Caco-2 (cell line): ENCODE results near the gene DSN1. TPM values are rescaled to one million over a fixed set of nuclear protein-coding genes. Genes with fewer than 3 reads are reported as not detected.

ENCODE experiments used
- BruUV-seq: library from RNA; stranded (reverse); fragments of 400-500 nt; replicated peaks from 2 replicates; lab custom pipeline; 2021; lab: Mats Ljungman, UMichigan
- CTCF ChIA-PET: fragments of 300-600 bp; sonication (Branson Sonifier 250); formaldehyde crosslinking; loops from one replicate; lab custom pipeline; 2022; ENCODE audit warnings: antibody characterized with exemption; lab: Charles Lee
- POLR2A ChIA-PET: fragments of 300-600 bp; sonication (Branson Sonifier 250); formaldehyde crosslinking; loops from one replicate; lab custom pipeline; 2022; ENCODE audit warnings: antibody characterized with exemption; lab: Charles Lee
- DNase-seq, 2 experiments: peaks; one replicate each; pipeline versions ENCODE4 v3.0.0 to v3.0.0-alpha.2; 2020 to 2022
- H3K27me3 ChIP-seq: replicated peaks from 2 replicates; pipeline ENCODE4 v1.6.0; 2011; ENCODE audit warnings: low read length; ENCODE audit not compliant: control insufficient read depth, insufficient read depth
- H3K36me3 ChIP-seq: 2 replicates; pipeline ENCODE4 v1.5.1; 2011; ENCODE audit warnings: low read length; ENCODE audit not compliant: control insufficient read depth, insufficient read depth
- H3K4me1 ChIP-seq: fragments of 250-450 bp; sonication (Bioruptor Pico); 2 replicates; pipeline ENCODE4 v1.5.1; 2020; ENCODE audit warnings: mild to moderate bottlenecking
- H3K4me3 ChIP-seq: 2 replicates; pipeline ENCODE4 v1.5.1; 2011; ENCODE audit warnings: low read depth, mild to moderate bottlenecking, control low read depth, low read length
- H3K9me3 ChIP-seq: fragments of 250-450 bp; sonication (Bioruptor Pico); 2 replicates; pipeline ENCODE4 v1.5.1; 2020; ENCODE audit warnings: mild to moderate bottlenecking, moderate library complexity
- H3K27ac Mint-ChIP-seq: one replicate; pipeline ENCODE4 v1.8.0; 2022; ENCODE audit warnings: mixed read lengths; ENCODE audit not compliant: unreplicated experiment
- H3K27me3 Mint-ChIP-seq: one replicate; pipeline ENCODE4 v1.8.0; 2022; ENCODE audit warnings: mixed read lengths; ENCODE audit not compliant: insufficient read depth, unreplicated experiment
- H3K36me3 Mint-ChIP-seq: one replicate; pipeline ENCODE4 v1.8.0; 2022; ENCODE audit warnings: mild to moderate bottlenecking, mixed read lengths; ENCODE audit not compliant: insufficient read depth, unreplicated experiment
- H3K4me1 Mint-ChIP-seq: one replicate; pipeline ENCODE4 v1.8.0; 2022; ENCODE audit warnings: low read depth, mixed read lengths; ENCODE audit not compliant: unreplicated experiment
- H3K4me3 Mint-ChIP-seq: one replicate; pipeline ENCODE4 v1.8.0; 2022; ENCODE audit warnings: mild to moderate bottlenecking, moderate library complexity, mixed read lengths; ENCODE audit not compliant: unreplicated experiment
- H3K9me3 Mint-ChIP-seq: one replicate; pipeline ENCODE4 v1.8.0; 2022; ENCODE audit warnings: mixed read lengths; ENCODE audit not compliant: unreplicated experiment
- intact Hi-C: fragments of 100-400 bp; cut with micrococcal nuclease; formaldehyde crosslinking; loops from one replicate; pipeline ENCODE4 v1.10.0; 2022; ENCODE audit not compliant: unreplicated experiment
- total RNA-seq: library from RNA; stranded (reverse); gene quantifications from 2 replicates; pipeline ENCODE4 v1.2.3, GENCODE V29; 2022
- TF ChIP-seq, protein P1 (sequence below), 2 experiments: fragments of 200-600 bp in 1 of 2; IDR thresholded peaks; 1 replicate in 1 of 2; 2 replicates in 1 of 2; pipeline versions ENCODE4 v1.5.1 to v1.8.0; 2011 to 2022; ENCODE audit warnings: antibody characterized with exemption in 1 of 2, control low read depth in 1 of 2, inconsistent platforms in 1 of 2, low read depth in 1 of 2, low read length in 1 of 2, mild to moderate bottlenecking in 1 of 2, moderate library complexity in 1 of 2; ENCODE audit not compliant: insufficient read depth in 1 of 2, severe bottlenecking in 1 of 2, unreplicated experiment in 1 of 2

The DSN1 gene
- total RNA-seq, 1 experiment from 2014 or later, result 59.2 TPM

DNA sequence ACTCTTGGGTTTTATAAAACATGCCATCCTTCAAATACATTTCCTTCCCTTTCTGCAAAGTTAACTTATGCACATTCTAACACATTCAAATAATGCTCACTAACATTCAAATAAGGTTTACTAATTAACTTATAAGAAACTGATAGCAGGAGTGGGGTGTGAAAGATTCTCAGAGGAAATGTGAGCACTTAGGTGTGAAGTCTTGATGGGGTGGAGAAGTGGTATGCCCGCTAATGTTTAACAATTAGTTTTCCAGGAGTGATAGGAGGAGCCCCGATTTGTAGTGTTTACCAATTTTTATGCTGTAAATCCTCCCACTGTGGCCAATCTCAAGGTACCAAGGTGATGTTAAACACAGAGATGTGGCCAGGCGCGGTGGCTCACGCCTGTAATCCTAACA is 18.3 kb upstream of the DSN1 start:
- Histone ChIP-seq H3K4me3 (no peak overlapping the region), H3K36me3 (peaks cover 8% of the 10 kb centered on the region; the same call in 1 of the 2 replicates), H3K9me3 (no peaks in the 10 kb centered on the region), H3K4me1 (no peaks in the 10 kb centered on the region), H3K27me3 (no peaks in the 10 kb centered on the region)
- CTCF ChIA-PET, result interaction anchor here (0.6 to 2.0 kb wide), 20 partner anchors 11 to 200 kb away, joined by 3 to 21 read pairs (median 5); partner anchors contain the start of genes DSN1 and RAB5IF
- Mint-ChIP-seq H3K9me3 (no peaks in the 10 kb centered on the region), H3K4me1 (no peaks in the 10 kb centered on the region), H3K4me3 (no peak overlapping the region), H3K27me3 (no peaks in the 10 kb centered on the region), H3K36me3 (peaks cover 35% of the 10 kb centered on the region), H3K27ac (no peak overlapping the region)
- intact Hi-C loops, result loop anchor here (1.0 kb wide), 3 partner anchors 71 to 127 kb away; a partner anchor contains a TSS
- no peak for DNase-seq
- TF ChIP-seq, protein P1, sequence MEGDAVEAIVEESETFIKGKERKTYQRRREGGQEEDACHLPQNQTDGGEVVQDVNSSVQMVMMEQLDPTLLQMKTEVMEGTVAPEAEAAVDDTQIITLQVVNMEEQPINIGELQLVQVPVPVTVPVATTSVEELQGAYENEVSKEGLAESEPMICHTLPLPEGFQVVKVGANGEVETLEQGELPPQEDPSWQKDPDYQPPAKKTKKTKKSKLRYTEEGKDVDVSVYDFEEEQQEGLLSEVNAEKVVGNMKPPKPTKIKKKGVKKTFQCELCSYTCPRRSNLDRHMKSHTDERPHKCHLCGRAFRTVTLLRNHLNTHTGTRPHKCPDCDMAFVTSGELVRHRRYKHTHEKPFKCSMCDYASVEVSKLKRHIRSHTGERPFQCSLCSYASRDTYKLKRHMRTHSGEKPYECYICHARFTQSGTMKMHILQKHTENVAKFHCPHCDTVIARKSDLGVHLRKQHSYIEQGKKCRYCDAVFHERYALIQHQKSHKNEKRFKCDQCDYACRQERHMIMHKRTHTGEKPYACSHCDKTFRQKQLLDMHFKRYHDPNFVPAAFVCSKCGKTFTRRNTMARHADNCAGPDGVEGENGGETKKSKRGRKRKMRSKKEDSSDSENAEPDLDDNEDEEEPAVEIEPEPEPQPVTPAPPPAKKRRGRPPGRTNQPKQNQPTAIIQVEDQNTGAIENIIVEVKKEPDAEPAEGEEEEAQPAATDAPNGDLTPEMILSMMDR (IDR thresholded peaks at IDR 0.05; ENCODE audit: insufficient read depth in 1 of 2, low read depth in 1 of 2, low read length in 1 of 2, severe bottlenecking in 1 of 2, unreplicated experiment in 1 of 2), result no peak
- POLR2A ChIA-PET, result interaction anchor here (0.6 to 1.7 kb wide), 3 partner anchors 18 to 72 kb away, joined by 3 to 6 read pairs (median 4); partner anchors contain the start of gene DSN1
- BruUV-seq, result no TSS peak

DNA sequence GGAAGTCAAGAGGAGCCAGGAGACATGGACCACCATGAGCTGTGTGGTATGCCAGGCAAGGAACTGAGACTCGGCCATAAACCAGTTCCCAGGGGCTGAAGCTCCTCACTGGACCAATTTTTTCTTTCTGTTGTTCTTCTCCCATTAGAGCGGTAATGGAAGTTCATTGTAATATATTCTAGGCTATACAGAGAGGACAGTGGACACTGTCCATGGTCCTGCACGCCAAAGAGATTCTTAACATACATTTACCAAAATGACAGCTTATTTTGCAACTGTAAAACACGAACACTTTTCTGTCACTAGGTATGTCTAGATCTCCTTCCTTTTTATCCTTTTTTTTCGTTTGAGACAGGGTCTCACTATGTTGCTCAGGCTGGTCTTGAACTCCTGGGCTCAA is 13.1 kb upstream of the DSN1 start:
- H3K9me3 Mint-ChIP-seq, result no peaks in the 10 kb centered on the region
- H3K4me1 ChIP-seq, result no peaks in the 10 kb centered on the region
- POLR2A ChIA-PET, result no interaction called here
- no peak overlapping the region for H3K27ac Mint-ChIP-seq
- 0 out of 2 replicates have a peak, but pooled peaks cover 5% of the 10 kb centered on the region for H3K36me3 ChIP-seq
- intact Hi-C loops, result no loop called here
- H3K4me3 ChIP-seq, result no peak overlapping the region
- TF ChIP-seq, protein P1 (IDR thresholded peaks at IDR 0.05; ENCODE audit: insufficient read depth in 1 of 2, low read depth in 1 of 2, low read length in 1 of 2, severe bottlenecking in 1 of 2, unreplicated experiment in 1 of 2), result no peak
- H3K27me3 Mint-ChIP-seq, result no peaks in the 10 kb centered on the region
- H3K9me3 ChIP-seq, result no peaks in the 10 kb centered on the region
- no peaks in the 10 kb centered on the region for H3K4me1 Mint-ChIP-seq
- peaks cover 35% of the 10 kb centered on the region for H3K36me3 Mint-ChIP-seq
- CTCF ChIA-PET, result interaction anchor here (1.0 to 1.4 kb wide), 2 partner anchors 10 to 12 kb away, joined by 4 to 5 read pairs; partner anchors contain the start of gene DSN1
- BruUV-seq, result no TSS peak
- no peak overlapping the region for H3K4me3 Mint-ChIP-seq
- no peak for DNase-seq
- no peaks in the 10 kb centered on the region for H3K27me3 ChIP-seq

DNA sequence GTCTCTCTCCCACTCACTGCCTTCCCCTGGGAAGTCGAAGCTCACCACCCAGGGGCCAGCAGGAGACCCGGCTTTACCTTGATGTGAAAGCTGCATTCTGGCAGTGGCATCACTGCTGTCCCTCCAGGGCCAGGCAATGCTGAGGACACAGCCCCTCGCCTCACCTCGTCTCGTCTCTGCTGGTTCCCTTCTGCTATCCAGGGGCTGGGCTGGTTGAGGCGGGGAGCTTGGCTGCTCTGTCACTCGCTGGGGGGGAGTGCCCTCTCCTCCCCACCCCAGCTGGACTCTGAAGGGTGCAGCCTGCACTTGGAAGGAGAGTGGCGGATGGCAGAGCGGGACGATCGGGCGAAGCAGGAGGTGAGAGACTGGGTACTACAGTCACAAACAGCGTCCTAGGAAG is 12.7 kb upstream of the DSN1 start:
- no peak overlapping the region for H3K27ac Mint-ChIP-seq
- CTCF ChIA-PET, result interaction anchor here (1.0 to 1.4 kb wide), 2 partner anchors 9 to 12 kb away, joined by 4 to 5 read pairs; partner anchors contain the start of gene DSN1
- no peak overlapping the region for H3K4me3 Mint-ChIP-seq
- no peak for DNase-seq
- Histone ChIP-seq H3K36me3 (0 out of 2 replicates have a peak, but pooled peaks cover 5% of the 10 kb centered on the region), H3K27me3 (no peaks in the 10 kb centered on the region), H3K4me1 (no peaks in the 10 kb centered on the region), H3K4me3 (no peak overlapping the region), H3K9me3 (no peaks in the 10 kb centered on the region)
- H3K9me3 Mint-ChIP-seq, result no peaks in the 10 kb centered on the region
- TF ChIP-seq, protein P1 (IDR thresholded peaks at IDR 0.05; ENCODE audit: insufficient read depth in 1 of 2, low read depth in 1 of 2, low read length in 1 of 2, severe bottlenecking in 1 of 2, unreplicated experiment in 1 of 2), result no peak
- no TSS peak for BruUV-seq
- intact Hi-C loops, result no loop called here
- no peaks in the 10 kb centered on the region for H3K27me3 Mint-ChIP-seq
- peaks cover 31% of the 10 kb centered on the region for H3K36me3 Mint-ChIP-seq
- POLR2A ChIA-PET, result no interaction called here
- H3K4me1 Mint-ChIP-seq, result no peaks in the 10 kb centered on the region
